NCI-H1092 (cell line): Measurements from ENCODE around the gene TMSB4X.
"Not testable (repeated sequence)": the region's sequence is repeated elsewhere in the genome, so short reads cannot be mapped to it uniquely, and the experiment has no call there.

ENCODE experiments used
- DNase-seq: peaks from one replicate; lab custom pipeline; 2025; lab: John Stamatoyannopoulos, UW

Gene TMSB4X

GRCh38 chrX:12955882-12956703, 18.8 kb upstream of the TMSB4X start:
- DNase-seq = no peak

GRCh38 chrX:12956704-12957534, 18.0 kb upstream of the TMSB4X start:
- no peak for DNase-seq

DNA sequence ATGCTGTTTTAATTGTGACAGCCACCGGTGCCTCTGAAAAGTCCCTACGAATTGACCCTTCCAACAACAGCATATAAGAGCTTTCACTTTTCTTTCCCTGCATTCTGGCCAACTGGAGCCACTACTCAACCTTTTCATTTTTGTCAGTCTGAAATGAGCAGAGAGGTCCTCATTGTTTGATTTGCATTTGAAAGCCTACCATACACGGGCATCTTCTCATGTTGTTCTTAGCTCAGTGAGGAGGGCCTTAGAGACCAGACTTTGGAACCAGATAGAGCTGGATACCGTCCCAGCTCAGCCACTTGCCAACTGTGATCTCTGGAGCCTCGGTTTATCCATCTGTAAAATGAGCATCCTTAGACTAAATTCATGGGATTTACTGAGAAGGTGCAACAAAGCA, 16.9 kb upstream of the TMSB4X start:
- no peak for DNase-seq

- no peak for DNase-seq
These were observed 16.4 kb upstream of the TMSB4X start for GRCh38 chrX:12958461-12958860.

- DNase-seq = no peak
These were observed 13.7 kb upstream of the TMSB4X start for GRCh38 chrX:12961196-12961718.

- DNase-seq = no peak
These were observed 12.8 kb upstream of the TMSB4X start for GRCh38 chrX:12962041-12962504.

DNA sequence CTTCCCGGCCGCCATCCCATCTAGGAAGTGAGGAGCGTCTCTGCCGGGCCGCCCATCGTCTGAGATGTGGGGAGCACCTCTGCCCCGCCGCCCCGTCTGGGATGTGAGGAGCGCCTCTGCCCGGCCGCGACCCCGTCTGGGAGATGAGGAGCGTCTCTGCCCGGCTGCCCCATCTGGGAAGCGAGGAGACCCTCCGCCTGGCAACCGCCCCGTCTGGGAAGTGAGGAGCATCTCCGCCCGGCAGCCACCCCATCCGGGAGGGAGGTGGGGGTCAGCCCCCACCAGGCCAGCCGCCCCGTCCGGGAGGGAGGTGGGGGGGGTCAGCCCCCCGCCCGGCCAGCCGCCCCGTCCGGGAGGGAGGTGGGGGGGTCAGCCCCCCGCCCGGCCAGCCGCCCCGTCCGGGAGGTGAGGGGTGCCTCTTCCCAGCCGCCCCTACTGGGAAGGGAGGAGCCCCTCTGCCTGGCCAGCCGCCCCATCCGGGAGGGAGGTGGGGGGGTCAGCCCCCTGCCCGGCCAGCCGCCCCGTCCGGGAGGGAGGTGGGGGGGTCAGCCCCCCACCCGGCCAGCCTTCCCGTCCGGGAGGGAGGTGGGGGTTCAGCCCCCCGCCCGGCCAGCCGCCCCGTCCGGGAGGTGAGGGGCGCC, 11.6 kb upstream of the TMSB4X start:
- not testable (repeated sequence) for DNase-seq

DNA sequence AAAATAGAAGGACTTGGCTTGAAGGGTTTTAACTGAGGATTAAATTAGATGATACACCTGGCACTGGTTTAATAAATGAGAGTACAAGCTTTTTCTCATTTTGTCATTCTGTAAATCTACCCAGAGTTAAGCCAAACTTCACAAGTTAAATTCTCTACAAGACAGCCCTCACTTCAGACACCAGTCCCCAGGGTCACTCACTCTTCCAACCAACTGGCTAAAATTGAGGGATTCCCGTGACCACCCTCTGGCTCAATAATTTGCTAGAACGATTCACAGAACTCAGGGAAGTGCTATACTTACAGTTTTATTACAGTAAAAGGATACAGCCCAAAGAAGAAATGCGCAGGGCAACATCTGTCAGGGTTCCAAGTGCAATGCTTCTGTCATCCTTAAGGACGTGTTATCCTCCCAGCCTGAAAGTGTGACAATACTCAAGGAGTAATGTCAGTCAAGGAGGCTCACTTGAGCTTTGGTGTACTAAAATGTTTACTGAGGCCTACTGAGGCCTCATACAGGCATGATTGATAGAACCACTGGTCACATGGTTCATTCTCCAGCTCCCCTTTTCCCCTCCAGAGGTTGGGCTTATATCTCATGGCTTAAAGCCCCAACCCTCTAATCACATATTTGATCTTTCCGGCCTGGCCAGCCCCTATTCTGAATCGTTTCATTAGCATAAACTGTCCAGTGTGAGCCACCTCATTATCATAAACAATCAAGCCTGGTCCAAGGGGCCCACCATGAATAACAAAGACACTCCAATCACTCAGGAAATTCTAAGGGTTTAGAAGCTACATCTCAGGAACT, 9.6 kb upstream of the TMSB4X start:
- no peak for DNase-seq

- no peak for DNase-seq
These were observed 8.8 kb upstream of the TMSB4X start for GRCh38 chrX:12966151-12966550.

GRCh38 chrX:12967711-12968465, 7.0 kb upstream of the TMSB4X start:
- no peak for DNase-seq

- DNase-seq = peak; percentile 55
These were observed 4.2 kb upstream of the TMSB4X start for GRCh38 chrX:12970691-12971202.

DNA sequence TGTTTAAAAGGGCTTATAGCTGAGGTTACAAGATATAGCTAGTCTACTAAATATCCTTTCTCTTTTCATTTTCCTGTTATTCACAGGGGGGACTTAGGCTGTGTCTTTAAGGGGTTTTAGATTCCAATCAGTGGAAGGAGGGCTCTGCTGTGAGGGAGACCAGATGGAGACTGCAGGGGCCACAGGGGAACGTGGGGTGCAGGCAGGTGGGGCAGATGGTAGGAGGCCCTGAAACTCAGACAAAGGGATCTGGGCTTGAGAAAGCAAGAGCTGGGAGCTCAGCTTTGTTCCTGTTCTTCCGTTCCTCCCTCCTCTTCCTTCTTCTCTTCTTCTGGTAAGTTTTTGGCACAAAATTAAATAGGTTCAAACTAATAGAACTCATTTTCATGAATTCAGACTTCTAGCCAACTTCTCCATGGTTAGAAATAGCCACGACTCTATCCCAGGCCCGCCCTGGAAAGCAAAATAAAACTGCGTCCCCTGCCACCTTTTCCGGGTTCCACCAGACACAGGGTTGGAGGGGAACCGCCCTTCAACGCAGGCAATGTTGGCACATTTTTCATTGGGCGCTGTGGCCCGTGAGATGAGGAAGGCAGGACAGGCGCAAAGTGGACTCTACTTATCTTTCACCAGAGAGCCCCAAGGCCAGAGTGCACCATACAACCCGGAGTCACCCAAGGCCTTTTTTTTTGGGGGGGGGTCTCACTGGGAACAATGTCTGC, 3.5 kb upstream of the TMSB4X start:
- no peak for DNase-seq

DNA sequence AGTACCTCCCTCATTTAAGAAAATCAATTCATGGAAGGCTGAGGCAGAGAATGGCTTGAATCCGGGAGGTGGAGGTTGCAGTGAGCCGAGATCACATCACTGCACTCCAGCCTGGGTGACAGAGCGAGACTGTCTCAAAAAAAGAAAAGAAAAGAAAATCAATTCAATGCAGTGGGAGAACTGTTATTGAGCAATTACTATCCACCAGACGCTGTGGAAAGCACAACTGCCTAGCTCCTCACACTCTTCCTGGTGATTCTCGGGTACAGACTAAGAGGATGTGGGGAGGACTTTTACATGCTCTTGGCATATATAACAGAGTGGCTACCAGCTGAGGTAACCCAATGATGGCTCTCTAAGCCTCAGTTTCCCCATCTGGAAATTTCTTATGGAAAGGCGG, 2.7 kb upstream of the TMSB4X start:
- no peak for DNase-seq

- DNase-seq = no peak
These were observed 1.9 kb upstream of the TMSB4X start for GRCh38 chrX:12972878-12973560.

DNA sequence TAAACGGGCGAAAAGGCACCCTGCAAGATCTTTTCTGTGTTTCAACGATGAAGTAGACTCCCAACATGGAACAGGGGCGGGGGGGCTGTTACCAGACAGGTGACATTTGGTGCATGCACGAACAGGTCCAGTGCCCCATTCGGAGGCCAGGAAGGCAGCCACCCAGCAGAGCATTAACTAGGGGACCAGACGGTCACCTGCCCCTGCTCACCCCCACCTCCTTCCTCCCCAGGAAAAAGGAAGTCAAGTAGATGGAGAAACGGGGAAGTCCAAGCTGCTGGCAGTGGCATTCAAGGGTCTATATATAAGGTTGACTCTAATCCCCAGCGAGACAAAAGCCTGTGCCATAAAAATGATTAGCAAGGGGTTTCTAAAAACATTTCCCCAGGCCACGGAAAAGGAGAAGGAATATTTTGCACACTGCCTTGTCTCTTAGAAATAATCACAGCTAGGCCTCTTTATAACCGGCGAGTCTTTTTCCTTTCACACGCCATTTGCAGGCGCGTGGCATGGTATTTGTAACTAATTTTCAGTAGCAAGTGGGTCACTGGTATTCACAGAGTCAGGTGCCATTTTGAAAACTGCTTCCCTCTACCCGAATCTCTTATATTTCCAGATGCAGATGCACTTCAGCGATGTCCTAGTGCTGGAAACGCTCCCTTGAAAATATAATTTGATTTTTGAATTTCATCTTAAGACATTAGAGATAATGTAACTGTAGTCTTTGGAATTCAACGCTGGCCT, 1.2 kb upstream of the TMSB4X start:
- DNase-seq = no peak

DNA sequence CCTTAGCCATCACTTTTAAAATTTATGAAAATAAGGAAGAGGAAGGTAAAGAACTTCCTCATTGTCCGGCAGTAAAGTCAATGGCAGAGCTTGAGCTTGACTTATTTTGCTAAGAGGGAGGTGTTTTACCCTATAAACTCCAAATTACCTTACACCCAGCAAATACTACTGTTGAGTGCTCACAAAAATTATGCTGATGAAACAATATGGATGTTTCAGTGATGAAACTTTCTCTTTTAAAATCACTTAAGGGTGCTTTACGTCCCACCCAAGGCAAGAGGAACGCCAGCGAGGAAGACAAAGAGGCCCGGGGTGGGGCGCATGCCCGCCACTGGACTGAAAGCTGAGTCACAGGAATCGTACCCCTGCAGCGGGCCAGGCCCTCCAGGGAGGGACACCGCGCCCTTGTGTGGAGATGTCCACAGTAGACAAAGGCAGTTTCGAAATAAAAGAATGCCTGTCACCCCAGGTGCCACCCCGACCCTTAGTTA, 560 bp upstream of the TMSB4X start:
- no peak for DNase-seq

DNA sequence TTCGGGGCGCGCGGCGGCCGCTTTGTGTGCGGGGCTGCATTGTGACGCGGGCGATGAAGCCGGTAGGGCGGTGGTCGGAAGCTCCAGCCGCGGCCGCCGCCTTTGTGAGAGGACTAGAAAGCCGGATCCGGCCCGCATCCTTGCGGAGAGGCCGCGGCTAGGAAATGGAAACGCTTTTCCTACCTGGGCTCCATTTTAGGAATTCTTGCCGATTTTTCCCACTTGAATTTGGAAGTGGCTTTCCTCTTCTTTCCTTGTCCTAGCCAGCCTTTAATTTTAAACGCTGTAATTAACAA, 708 bp downstream of the TMSB4X start:
- no peak for DNase-seq

- DNase-seq = peak; percentile 32
These were observed 1.2 kb downstream of the TMSB4X start for GRCh38 chrX:12975991-12976558.
